MM.1S (cell line): ENCODE results near the gene CTAG2.

Experiments used
- EZH2 ChIP-seq: fragments of 300-600 bp; sonication (generic); optimal IDR thresholded peaks from 2 replicates; pipeline ENCODE3; 2017; ENCODE audit warnings: low read depth, mild to moderate bottlenecking, antibody characterized with exemption, low read length, mixed read lengths
- TF ChIP-seq, protein P1 (sequence below): fragments of 300-600 bp; sonication (generic); IDR thresholded peaks from 2 replicates; pipeline ENCODE4 v1.5.1; 2016; ENCODE audit warnings: antibody characterized with exemption, low read length, mixed read lengths

DNA sequence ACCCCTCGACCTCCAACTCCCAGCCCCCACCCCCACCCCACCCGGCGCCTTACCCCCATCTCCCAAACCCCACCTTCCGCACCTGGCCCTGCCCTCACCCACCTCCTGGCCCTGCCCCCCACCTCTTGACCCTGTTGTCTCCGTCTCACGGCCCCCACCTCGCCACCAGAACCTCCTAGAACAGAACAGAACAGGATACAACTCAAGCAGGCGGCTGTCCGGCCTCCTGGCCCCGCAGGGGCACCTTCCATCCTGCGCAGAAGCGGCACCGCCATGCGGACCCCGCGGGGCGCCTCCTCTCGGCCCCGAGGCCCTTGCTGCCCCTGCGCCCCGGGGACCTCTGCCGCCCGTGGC is 354 bp downstream of the CTAG2 start:
- TF ChIP-seq, protein P1, sequence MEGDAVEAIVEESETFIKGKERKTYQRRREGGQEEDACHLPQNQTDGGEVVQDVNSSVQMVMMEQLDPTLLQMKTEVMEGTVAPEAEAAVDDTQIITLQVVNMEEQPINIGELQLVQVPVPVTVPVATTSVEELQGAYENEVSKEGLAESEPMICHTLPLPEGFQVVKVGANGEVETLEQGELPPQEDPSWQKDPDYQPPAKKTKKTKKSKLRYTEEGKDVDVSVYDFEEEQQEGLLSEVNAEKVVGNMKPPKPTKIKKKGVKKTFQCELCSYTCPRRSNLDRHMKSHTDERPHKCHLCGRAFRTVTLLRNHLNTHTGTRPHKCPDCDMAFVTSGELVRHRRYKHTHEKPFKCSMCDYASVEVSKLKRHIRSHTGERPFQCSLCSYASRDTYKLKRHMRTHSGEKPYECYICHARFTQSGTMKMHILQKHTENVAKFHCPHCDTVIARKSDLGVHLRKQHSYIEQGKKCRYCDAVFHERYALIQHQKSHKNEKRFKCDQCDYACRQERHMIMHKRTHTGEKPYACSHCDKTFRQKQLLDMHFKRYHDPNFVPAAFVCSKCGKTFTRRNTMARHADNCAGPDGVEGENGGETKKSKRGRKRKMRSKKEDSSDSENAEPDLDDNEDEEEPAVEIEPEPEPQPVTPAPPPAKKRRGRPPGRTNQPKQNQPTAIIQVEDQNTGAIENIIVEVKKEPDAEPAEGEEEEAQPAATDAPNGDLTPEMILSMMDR, result no peak
- TF ChIP-seq EZH2, result no peak
